NCI-H510A (cell line): ENCODE measurements around the gene UBFD1.
"Not testable (repeated sequence)": the region's sequence is repeated elsewhere in the genome, so short reads cannot be mapped to it uniquely, and the experiment has no call there.

Experiments used
- DNase-seq: peaks from one replicate; lab custom pipeline; 2025; lab: John Stamatoyannopoulos, UW

The UBFD1 gene

DNA sequence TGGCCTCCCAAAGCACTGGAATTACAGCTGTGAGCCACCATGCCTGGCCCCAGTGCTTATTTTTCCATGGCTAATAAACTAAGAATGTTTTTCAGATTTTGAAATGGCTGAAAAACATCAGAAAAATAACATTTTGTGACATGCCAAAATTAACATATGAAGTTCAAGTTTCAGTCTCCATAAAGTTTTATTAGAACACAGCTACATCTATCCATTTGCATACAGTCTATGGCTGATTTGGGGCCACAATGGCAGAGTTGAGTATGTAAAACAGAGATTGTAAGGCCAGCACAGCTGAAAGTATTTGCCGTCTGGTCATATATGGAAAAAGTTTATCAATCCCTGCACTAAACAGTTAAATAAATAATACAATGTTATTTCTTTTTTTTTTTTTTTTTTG, 52.4 kb downstream of the UBFD1 start:
- DNase-seq, result no peak

GRCh38 chr16:23610905-23611304, 53.4 kb downstream of the UBFD1 start:
- DNase-seq, result not testable (repeated sequence)

DNA sequence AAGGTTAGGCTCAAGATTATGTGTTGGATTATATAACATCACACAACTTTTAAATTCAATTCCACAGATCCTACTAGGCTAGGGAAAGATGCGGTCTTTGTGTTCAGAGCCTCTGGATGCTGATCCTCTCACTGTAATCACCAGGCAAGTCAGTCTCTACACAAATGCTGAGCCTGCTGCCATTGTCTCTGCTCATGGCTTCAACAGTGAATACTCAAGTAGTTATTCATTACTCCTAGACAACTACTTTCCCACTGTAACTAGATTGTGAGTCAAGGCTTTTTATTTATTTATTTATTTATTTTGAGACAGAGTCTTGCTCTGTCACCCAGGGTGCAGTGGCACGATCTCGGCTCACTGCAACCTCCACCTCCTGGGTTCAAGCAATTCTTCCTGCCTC, 54.4 kb downstream of the UBFD1 start:
- no peak for DNase-seq

- DNase-seq, result no peak
Measured at GRCh38 chr16:23615805-23616204, 58.3 kb downstream of the UBFD1 start.
